GM18498 (cell line): ENCODE data around the gene TBX21.
"Not testable (repeated sequence)": the region's sequence is repeated elsewhere in the genome, so short reads cannot be mapped to it uniquely, and the experiment has no call there.

ENCODE experiments used
- ATAC-seq: cut with Tn5 transposase; IDR thresholded peaks from one replicate; pipeline ENCODE4 v1.9.1; 2021; ENCODE audit warnings: mild to moderate bottlenecking, moderate library complexity; ENCODE audit not compliant: unreplicated experiment

Gene TBX21

DNA sequence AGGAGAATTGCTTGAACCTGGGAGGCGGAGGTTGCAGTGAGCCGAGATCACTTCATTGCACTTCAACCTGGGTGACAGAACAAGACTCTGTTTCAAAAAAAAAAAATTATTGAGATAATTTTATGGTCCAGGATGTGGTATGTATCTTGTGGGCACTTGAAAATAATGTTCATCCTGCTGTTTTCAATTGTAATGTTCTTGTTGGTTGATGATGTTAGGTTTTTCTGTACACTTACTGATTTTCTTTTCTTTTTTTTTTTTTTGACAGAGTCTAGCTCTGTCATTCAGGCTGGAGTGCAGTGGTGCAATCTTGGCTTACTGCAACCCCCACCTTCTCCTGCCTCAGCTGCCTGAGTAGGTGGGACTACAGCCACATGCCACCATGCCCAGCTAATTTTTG, 29.7 kb downstream of the TBX21 start:
- ATAC-seq, result no peak

DNA sequence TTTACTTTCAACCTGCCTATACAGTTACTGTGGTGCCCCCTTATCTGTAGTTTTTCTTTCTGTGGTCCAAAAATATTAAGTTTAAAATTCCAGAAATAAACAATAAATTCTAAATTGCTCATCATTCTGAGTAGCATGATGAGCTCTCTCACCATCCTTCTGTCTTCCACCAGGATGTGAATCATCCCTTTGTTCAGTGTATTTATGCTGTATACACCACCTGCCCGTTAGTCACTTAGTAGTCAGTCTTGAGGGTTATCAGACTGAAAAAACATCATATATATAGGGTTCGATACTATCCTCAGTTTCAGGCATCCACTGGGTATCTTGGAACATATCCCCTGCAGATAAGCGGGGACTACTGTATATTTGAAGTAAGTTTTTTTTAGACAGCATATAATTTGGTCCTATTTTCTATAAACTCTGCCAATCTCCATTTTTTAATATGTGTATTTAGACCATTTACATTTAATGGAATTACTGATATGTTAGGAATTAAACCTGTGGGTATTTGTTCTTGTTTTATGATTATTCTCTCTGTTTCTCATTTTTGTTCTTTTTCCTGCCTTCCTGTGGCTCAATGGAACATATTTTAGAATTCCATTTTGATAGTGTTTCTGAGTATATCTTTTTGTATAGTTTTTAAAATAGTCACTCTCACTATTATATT, 31.0 kb downstream of the TBX21 start:
- ATAC-seq, result no peak

DNA sequence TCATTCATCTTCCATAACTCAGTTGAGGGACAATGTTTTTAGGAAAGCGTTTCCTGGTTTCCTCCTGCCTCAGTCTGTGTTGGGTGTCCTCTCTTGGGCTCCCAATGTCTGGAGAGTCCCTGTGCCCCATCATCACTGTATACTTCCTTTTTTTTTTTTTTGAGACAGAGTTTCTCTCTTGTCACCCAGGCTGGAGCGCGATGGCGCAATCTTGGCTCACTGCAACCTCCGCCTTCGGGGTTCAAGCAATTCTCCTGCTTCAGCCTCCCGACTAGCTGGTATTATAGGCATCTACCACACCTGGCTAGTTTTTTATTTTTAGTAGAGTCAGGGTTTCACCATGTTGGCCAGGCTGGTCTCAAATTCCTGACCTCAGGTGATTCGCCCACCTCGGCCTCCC, 40.6 kb downstream of the TBX21 start:
- not testable (repeated sequence) for ATAC-seq

DNA sequence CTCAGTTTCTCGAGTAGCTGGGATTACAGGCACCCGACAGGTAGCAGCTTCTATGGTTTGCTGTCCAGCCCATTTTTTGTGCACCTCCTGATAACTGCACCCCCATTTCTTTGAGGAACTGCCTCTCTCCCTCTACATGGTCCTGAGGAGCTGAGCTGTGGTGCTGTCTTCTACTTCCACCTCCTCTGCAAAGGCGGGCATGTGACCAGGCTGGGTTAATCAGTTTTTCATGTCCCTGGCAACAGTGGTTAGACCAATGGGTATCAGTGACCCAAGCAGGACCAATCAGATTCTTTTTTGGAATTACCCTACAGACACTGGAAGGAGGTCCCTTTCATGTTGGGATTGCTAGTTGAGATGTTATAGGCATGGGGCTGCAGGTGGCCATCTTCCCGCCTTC, 41.3 kb downstream of the TBX21 start:
- no peak for ATAC-seq

DNA sequence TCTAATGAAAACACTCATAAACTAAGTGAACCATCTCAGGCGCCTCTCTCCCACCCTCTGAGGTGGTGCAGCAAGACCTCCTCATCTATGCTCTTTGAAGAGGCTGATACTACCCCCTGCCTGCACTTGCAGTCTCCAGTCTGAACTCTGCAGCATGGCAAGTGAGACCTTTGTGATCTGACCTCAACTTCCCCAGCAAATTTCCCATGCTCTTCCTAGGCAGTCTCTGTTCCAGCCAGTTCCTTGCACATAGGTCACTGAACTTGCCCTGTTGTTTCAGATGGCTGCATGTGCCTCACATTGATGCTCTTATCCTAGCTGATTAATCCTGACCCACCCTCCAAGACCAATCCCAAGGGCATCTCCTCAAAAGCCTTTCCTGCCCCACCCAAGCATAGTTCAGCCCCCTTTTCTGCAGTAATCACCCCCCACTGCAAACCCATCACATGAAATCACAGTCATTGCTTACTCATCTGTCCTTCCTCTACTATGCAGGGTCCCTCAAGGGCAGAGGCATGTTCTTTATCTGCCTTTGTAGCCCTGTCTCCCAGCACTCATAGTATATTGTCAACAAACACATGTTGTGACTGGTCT, 42.0 kb downstream of the TBX21 start:
- ATAC-seq, result no peak

DNA sequence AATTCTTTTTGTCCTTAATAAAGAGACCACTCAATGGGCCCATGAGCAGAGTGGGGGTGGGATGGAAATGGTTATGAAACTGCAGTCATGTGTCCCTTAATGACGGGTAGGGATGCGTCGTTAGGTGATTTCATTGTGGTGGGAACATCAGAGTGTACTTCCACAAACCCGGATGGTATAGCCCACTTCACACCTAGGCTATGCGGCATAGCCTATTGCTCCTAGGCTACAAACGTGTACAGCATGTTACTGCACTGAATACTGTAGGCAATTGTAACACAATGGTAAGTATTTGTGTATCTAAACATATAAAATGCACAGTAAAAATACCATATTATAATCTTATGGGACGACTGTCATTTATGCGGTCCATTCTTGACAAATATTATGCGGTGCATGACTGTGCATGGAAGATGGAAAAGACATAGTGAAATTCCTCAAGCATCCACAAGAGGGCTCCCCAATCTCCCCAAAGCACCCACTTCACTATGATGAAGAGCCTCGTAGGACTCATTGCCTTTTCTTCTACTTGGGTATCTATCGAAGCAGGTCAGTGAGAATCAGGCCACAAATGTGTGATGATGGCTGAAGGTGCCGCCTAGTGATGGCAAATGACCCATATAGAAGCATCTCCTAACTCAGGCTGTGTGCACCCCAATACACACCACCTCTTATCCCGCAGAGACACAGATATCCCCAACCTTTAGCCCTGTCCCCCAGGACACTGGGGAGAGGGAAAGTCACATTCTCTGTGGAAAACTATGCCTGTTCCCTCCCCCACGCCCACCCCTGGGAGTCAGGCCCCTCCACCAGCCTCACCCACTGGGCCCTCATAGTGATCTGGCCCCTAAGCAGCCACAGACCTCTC, 43.5 kb downstream of the TBX21 start:
- no peak for ATAC-seq

DNA sequence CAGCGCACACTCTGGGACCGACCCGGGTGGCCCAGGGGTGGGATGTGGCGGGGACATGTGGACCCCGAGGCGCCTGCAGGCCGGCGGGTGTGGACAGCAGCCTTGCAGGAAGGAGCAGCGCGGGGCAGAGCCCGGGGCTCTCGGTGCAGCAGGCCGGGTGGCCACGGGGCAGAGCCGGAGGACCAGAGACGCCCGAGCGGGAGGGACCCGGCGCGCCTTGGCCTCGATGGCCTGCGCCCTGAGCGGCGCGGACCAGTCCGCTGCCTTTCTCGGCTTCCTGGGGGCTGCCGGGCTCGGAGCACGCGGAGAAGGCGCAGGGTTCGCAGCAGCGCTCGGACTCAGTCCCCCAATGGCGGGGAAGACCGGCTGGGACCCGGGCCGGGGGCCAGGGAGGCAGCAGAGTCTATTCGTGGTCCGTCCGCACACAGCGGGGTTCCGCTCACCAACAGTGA, 45.2 kb downstream of the TBX21 start:
- ATAC-seq, result no peak

DNA sequence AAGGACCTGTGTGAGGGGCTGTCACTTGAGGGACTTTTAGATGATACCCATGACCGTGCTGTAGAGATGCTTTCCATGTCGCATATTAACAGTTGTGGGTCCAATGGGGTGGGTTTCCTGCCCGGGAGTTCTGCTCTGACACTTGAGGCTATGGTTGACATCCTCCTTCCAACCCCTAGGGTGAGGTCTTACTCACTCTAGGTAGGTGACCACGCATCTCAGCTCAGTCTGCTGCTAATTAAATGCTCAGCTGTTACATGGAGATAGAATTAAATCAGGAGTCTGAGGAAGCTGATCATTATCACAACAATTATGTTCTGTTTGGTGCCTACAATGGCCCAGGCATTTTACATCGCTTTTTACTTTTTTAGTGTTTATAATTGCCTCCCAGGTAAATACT, 48.4 kb downstream of the TBX21 start:
- no peak for ATAC-seq

DNA sequence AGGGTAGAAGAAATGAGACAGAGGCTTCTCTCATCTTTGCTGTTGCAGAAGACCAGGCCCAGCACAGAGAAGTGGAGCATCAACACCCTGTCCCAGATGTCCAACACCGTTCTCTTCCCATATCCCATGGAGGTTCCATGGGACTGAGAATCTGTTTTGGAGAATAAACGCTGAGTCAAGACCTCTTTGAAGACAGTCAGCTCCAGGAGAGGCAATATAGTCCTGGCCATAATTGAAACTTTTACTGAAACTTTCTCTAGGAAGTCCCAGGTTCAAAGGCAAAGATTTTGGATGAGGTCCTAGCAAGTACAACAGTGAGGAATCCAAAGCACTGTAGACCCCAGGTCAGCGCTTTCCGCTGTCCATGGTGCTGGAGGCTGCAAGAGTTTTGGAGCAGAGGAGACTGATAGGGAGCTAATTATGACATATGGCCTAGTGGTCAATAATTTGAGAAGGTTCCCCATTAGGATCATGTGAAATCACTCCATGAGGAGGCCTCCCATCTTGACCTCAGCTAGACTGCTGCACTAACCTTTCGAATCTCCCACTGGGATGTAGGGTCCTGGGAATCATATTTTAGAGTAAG, 52.6 kb downstream of the TBX21 start:
- ATAC-seq, result no peak

DNA sequence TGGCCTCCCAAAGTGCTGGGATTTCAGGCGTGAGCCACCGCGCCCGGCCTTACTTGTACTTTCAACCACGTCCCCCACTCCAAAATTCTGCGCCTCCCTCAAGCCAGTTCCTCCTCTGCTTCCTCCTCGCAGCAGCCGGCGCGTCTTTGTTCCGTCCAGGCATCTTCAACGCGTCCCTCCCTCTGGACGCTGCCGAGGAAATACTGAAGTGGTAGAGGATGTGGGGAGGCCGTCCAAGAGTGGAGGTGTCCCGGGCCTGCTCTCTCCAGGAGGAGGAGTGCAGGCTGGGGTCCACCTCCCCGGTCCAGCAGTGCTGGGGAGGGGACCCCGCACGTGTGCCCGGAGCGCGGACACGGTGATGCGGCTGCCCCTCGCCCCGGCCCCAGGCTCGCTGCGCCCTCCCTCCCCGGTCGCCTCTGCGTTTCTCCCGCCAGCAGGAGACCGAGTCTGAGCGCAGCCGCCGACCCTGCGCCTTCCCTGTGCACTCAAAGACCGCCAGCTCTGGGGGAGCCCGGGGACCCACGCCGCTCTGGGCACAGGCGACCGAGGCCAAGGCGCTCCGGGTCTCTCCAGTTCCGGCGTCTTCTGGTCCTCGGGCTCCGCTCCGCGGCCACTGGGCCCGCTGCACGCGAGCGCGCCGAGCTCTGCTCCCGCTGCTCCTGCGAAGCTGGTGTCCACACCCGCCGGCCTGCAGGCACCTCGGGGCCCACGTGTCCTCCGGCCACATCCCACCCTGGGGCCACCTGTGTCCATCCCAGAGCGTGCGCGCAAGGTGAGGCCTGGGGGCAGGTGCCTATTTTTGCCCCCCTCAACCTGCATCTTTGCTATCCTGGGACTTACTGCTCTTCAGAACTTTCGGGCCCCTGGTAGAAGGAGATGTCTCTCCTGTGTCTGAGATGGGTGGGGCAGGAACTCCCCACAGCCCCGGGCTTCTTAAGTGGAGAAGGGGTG, 56.9 kb downstream of the TBX21 start:
- ATAC-seq, result no peak

DNA sequence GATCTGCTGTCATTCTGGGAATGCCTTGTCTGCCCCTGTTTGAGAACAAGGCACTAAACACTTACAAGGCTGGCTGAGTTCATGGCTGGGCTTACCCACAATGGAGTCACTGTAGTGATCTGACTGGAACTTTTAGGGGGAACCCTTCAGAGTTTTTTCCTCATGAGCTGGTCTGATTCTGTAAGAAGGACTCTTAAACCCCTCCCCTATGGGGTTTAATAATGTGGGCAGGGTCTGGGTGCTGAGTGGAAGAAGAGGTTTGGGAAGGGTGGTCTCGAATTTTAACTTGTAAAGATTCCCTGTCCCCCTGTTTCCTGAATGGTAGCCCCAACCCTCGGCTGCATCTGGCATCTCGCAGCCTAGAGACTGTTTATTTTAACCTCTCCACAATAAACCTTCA, 58.0 kb downstream of the TBX21 start:
- no peak for ATAC-seq

DNA sequence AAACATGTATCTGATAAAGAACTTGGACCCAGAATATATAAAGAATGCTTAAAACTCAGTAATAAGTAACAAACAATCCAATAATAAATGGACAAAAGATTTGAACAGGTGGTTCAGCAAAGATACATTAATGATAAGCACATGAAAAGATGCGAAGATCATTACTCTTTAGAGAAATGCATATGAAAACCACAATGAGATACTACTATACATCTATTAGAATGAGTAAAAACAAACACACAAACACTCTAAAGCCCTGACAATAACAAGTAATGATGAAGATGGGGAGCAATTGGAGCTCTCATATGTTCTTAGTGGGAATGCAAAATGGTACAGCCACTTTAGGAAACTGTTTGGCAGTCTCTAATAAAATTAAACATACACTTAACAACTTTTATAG, 59.4 kb downstream of the TBX21 start:
- ATAC-seq, result no peak

DNA sequence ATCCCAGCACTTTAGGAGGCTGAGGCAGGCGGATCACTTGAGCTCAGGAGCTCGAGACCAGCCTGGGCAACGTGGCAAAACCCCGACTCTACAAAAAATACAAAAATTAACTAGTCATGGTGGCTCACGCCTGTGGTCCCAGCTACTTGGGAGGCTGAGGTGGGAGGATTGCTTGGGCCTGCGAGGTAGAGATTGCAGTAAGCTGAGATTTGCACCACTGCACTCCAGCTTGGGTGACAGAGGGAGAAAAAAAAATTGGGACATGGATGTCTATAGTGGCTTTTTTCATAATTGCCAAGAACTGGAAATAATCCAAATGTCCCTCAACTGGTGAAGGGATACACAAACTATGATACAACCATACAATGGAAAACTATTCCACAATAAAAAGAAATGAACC, 59.9 kb downstream of the TBX21 start:
- ATAC-seq, result no peak
